ENCODE measurements around the gene CFAP69. TPM values are rescaled to one million over a fixed set of nuclear protein-coding genes. Genes with fewer than 3 reads are reported as not detected.

CFAP69 gene
- total RNA-seq, 1 experiment from 2014 or later = 15.0 TPM

GRCh38 chr7:90274161-90274560, 29.2 kb downstream of the CFAP69 start:
- intact Hi-C loops (cut with micrococcal nuclease; ENCODE audit: unreplicated experiment) = no loop called here
- Histone ChIP-seq H3K27me3 (ENCODE audit: insufficient read depth, low read depth) (no peaks in the 10 kb centered on the region), H4K20me1 (ENCODE audit: insufficient read depth) (no peaks in the 10 kb centered on the region; the same call in 1 of the 2 replicates), H3K4me2 (no peak overlapping the region), H3K79me2 (ENCODE audit: low read depth) (no peaks in the 10 kb centered on the region), H3K27ac (no peak overlapping the region), H3K36me3 (ENCODE audit: low read depth) (no peaks in the 10 kb centered on the region), H3K4me1 (replicated peaks; ENCODE audit: insufficient read depth) (no peaks in the 10 kb centered on the region), H3F3A (ENCODE audit: insufficient read depth, low read depth) (no peaks in the 10 kb centered on the region), H3K9me2 (ENCODE audit: insufficient read depth) (no peaks in the 10 kb centered on the region), H3K9me3 (ENCODE audit: insufficient read depth, low read depth) (no peaks in the 10 kb centered on the region), H2AFZ (no peak overlapping the region), H3K4me3 (no peak overlapping the region)
- CTCF ChIA-PET = no interaction called here
- no TSS peak for BruUV-seq (replicated peaks)
- TF ChIP-seq EZH2 (IDR thresholded peaks at IDR 0.05; ENCODE audit: low read depth) (no peak), CTCF (conservative IDR thresholded peaks at IDR 0.05) (no peak)
- DNase-seq = no peak
- POLR2A ChIA-PET (ENCODE audit: unreplicated experiment) = no interaction called here

- no peak overlapping the region for H3K4me2 ChIP-seq
- CTCF ChIA-PET = no interaction called here
- TF ChIP-seq CTCF (conservative IDR thresholded peaks at IDR 0.05) = no peak
- no peak for TF ChIP-seq EZH2 (IDR thresholded peaks at IDR 0.05; ENCODE audit: low read depth)
Measured at GRCh38 chr7:90276033-90276728, 31.2 kb downstream of the CFAP69 start.

GRCh38 chr7:90288154-90288553, 43.2 kb downstream of the CFAP69 start:
- no peaks in the 10 kb centered on the region for H4K20me1 ChIP-seq (ENCODE audit: insufficient read depth)
- no TSS peak for BruUV-seq (replicated peaks)

More at GRCh38 chr7:90276033-90276728, 31.2 kb downstream of the CFAP69 start:
- Histone ChIP-seq H3K4me1 (replicated peaks; ENCODE audit: insufficient read depth) (no peaks in the 10 kb centered on the region), H3K36me3 (ENCODE audit: low read depth) (no peaks in the 10 kb centered on the region), H3F3A (ENCODE audit: insufficient read depth, low read depth) (no peaks in the 10 kb centered on the region), H3K4me3 (no peak overlapping the region), H4K20me1 (ENCODE audit: insufficient read depth) (no peaks in the 10 kb centered on the region; the same call in 1 of the 2 replicates), H2AFZ (no peak overlapping the region), H3K27ac (no peak overlapping the region), H3K27me3 (ENCODE audit: insufficient read depth, low read depth) (no peaks in the 10 kb centered on the region), H3K9me2 (ENCODE audit: insufficient read depth) (no peaks in the 10 kb centered on the region), H3K79me2 (ENCODE audit: low read depth) (no peaks in the 10 kb centered on the region), H3K9me3 (ENCODE audit: insufficient read depth, low read depth) (no peaks in the 10 kb centered on the region)
- DNase-seq = no peak
- intact Hi-C loops (cut with micrococcal nuclease; ENCODE audit: unreplicated experiment) = no loop called here
- POLR2A ChIA-PET (ENCODE audit: unreplicated experiment) = no interaction called here
- no TSS peak for BruUV-seq (replicated peaks)

More at GRCh38 chr7:90288154-90288553, 43.2 kb downstream of the CFAP69 start:
- H3K4me3 ChIP-seq = no peak overlapping the region
- no peaks in the 10 kb centered on the region for H3K9me2 ChIP-seq (ENCODE audit: insufficient read depth)
- ChIA-PET CTCF (no interaction called here), POLR2A (ENCODE audit: unreplicated experiment) (no interaction called here)
- H3K4me1 ChIP-seq (replicated peaks; ENCODE audit: insufficient read depth) = no peaks in the 10 kb centered on the region
- no peak overlapping the region for H2AFZ ChIP-seq
- no peak for DNase-seq
- H3K27me3 ChIP-seq (ENCODE audit: insufficient read depth, low read depth) = no peaks in the 10 kb centered on the region
- no peaks in the 10 kb centered on the region for H3K79me2 ChIP-seq (ENCODE audit: low read depth)
- H3K9me3 ChIP-seq (ENCODE audit: insufficient read depth, low read depth) = no peaks in the 10 kb centered on the region
- TF ChIP-seq EZH2 (IDR thresholded peaks at IDR 0.05; ENCODE audit: low read depth) (no peak), CTCF (conservative IDR thresholded peaks at IDR 0.05) (no peak)
- H3K4me2 ChIP-seq = no peak overlapping the region
- H3F3A ChIP-seq (ENCODE audit: insufficient read depth, low read depth) = no peaks in the 10 kb centered on the region
- intact Hi-C loops (cut with micrococcal nuclease; ENCODE audit: unreplicated experiment) = no loop called here
- no peak overlapping the region for H3K27ac ChIP-seq
- peaks cover 9% of the 10 kb centered on the region; the same call in 1 of the 2 replicates for H3K36me3 ChIP-seq (ENCODE audit: low read depth)

Data from PC-9 (cell line).